Hematopoietic multipotent progenitor cell treated with erythropoietin and hydrocortisone succinate and interleukin-3 and kit ligand, for 8 days (in vitro differentiated cells): ENCODE measurements around the gene GARS1.
"Not testable (repeated sequence)": the region's sequence is repeated elsewhere in the genome, so short reads cannot be mapped to it uniquely, and the experiment has no call there.

Source experiments
- DNase-seq: peaks from one replicate; pipeline ENCODE4 v3.0.0-alpha.2; 2015

GARS1 gene

DNA sequence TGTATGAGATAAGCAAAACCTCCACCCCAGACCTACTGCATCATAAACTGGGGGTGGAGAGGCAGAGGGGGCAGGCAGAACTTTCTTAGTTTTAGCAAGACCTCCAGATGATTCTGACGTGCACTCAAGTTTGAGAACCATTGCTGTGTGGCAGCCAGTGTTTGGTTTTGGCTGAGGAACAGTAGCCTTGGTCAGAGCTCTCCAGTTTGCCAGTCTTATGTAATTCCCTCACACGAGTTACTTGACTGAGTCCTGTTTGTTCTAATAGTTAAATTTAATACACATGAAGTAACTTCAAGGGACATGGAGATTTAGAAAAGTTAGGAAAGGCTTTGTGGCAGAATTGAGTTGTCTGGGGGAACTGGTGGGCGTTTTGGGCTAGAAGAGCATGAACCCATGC is 38.5 kb downstream of the GARS1 start:
- no peak for DNase-seq

- no peak for DNase-seq
Observed at GRCh38 chr7:30634193-30634626, 39.5 kb downstream of the GARS1 start.

DNA sequence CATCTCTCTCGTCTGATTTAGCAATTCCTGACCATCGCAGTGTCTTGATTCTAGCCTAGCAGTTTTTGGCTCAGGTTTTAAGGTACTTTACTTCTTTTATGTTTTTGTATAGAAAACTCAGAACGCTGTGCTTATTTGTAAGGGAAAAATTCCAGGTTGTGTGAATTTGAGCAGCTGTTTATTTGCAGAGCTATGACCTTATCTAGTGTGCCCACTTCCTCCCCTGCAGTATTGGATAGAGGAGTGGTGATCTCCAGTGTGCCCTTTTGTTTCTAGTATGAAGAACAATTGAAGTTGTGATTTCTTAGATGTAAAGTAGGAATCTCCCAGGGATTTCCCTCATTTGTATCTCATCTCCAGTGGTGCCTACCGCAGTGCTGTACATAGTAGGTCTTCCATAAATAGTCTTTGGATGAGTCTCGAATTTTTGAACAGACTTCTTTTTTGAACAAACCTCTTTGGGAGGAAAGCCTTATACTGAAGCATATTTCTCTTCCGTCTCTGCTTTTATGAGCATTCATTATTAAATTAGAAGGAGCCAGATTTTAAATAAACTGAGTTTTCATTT is 40.0 kb downstream of the GARS1 start:
- DNase-seq = no peak

- no peak for DNase-seq
Observed at GRCh38 chr7:30635798-30636197, 41.1 kb downstream of the GARS1 start.

DNA sequence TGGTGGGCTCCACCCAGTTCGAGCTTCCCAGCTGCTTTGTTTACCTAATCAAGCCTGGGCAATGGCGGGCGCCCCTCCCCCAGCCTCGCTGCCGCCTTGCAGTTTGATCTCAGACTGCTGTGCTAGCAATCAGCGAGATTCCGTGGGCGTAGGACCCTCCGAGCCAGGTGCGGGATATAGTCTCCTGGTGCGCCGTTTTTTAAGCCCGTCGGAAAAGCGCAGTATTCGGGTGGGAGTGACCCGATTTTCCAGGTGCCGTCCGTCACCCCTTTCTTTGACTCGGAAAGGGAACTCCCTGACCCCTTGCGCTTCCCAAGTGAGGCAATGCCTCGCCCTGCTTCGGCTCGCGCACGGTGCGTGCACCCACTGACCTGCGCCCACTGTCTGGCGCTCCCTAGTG is 47.6 kb downstream of the GARS1 start:
- not testable (repeated sequence) for DNase-seq

DNA sequence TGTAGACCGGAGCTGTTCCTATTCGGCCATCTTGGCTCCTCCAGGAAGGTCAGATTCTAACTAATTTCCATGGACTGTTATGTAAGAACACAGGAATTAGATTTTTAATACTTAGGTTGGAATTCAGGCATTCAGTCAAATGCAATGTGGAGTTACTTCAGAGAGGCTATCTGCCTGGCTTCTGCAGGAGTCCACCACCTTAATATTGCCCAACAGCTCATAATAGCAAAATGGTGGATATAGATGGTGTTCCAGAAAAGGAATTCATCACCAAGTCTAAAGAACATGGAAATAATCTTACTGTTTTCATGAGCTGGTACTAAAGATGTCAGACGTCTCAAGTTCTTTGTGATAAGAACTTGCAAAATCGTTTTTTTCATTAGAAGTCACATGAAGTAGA is 48.1 kb downstream of the GARS1 start:
- no peak for DNase-seq

GRCh38 chr7:30644286-30644955 is 49.7 kb downstream of the GARS1 start:
- no peak for DNase-seq

DNA sequence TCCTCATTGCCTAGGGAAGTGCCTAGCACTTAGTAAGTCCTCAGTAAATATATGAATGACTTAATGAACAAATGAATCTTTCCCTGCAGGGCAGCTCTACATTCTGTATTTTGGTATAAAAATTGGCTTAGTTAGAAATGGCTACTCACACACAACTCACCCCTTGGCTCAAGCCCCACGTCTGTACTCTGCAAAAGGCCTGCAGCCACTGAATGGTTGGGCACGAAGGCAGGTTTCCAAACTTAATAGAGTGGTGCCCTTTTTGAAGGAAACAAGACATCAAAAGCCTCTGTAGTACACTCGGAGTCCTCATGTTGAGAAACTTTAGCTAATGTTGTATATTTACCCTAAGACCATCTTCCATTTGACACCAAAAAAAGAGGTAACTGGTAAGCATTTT is 51.0 kb downstream of the GARS1 start:
- no peak for DNase-seq

GRCh38 chr7:30646154-30646553 is 51.5 kb downstream of the GARS1 start:
- no peak for DNase-seq

DNA sequence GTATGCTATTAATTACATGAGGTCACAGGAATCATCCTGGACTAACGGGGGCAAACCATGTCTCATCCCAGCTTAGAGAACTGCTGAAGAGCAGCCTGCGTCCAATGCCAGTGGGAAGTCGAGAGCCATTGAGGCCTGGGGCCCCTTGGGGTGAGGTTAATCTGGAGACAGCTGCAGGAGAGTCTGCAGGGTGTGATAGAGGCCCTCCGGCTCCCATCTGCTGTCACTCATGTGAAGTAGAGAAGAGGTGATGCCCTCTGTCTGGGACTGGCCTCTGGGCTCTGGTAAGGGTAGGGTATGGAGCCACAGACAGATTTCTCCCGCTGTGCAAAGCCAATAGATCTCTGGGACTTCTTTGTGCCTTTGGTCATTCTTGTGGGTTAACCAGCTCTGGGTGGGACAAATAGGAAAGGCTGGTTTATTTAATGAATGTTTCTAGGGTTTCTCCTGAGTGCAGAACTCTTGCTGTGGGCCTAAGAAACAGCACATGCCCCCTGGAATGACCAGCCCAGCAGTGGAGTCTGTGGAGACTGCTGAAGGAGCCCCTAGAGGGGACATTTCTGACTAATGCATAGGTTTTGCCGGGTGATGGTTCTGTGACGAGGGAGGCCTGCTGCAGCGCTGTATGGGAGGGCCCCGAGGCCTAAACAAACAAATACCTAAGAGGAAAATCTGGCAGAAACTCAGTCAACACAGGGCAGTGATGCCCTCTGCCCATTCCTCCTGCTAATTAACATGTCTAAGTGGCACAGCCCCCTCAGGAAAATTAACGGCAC is 53.1 kb downstream of the GARS1 start:
- DNase-seq = no peak

- no peak for DNase-seq
Observed at GRCh38 chr7:30648744-30649540, 54.3 kb downstream of the GARS1 start.

GRCh38 chr7:30649717-30650420 is 55.2 kb downstream of the GARS1 start:
- DNase-seq = no peak

DNA sequence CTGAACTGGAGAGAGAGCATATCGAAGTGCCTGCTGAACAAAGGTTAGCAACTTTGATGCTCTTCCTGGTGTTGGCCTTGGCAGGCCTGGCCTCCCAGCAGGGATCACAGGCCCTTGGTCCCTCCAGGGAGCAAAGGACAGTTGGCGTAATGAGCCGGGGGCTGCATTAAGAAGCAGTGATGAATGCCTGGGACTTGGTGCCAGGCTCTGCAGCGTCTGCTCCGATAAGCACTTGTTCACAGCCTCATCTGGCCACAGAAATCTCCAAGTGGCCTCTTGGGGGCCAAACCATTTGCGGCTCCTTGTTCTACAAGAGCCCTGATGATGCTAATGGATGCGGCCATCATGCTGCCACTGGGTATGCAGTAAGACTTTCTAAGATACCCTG is 55.7 kb downstream of the GARS1 start:
- no peak for DNase-seq

GRCh38 chr7:30652132-30652531 is 57.5 kb downstream of the GARS1 start:
- DNase-seq = no peak

DNA sequence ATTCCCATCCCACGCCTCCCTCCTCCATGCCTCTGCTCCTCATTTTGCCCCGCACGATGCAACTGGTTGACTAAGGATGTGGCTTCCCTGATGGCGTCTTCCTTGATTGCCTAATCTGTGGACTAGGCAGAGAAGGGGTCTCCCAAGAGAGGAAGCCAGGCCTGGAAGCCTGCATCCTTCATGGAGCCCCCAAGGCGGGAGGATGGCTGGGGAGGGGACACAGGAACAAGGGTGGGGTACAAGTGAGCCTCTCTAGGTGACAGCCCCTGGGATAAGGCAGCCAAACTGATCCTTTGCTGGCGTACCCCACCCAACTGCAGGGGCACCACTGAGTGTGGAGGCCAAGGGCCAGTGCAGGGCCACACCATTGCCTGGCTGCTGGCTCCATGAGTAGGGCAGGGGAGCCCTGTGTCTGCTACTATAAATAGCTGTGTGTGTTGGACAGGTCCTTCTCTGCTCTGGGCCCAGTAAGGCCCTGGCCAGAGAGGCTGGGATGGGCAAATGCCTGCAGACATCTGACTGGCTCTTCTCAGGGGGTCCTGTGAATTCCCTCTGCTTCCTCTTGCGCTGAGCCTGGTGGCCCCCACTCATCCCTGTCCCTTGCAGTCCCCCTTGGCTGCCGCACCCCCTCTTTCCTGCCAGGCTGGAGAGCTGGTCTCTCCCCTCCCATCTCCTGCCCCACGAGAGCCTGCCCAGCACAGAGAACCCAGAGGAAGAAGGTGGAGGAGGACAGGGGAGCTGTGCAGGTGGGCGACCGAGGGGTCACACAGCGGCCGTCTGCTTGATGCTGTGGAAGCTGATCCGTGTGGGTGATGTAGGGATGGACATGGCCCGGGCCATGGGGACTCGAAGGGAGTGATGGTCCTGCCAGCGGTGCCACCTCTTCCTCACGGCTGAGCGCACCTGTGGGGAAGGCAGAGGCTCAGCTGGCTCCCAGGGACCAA is 58.3 kb downstream of the GARS1 start:
- DNase-seq = no peak

DNA sequence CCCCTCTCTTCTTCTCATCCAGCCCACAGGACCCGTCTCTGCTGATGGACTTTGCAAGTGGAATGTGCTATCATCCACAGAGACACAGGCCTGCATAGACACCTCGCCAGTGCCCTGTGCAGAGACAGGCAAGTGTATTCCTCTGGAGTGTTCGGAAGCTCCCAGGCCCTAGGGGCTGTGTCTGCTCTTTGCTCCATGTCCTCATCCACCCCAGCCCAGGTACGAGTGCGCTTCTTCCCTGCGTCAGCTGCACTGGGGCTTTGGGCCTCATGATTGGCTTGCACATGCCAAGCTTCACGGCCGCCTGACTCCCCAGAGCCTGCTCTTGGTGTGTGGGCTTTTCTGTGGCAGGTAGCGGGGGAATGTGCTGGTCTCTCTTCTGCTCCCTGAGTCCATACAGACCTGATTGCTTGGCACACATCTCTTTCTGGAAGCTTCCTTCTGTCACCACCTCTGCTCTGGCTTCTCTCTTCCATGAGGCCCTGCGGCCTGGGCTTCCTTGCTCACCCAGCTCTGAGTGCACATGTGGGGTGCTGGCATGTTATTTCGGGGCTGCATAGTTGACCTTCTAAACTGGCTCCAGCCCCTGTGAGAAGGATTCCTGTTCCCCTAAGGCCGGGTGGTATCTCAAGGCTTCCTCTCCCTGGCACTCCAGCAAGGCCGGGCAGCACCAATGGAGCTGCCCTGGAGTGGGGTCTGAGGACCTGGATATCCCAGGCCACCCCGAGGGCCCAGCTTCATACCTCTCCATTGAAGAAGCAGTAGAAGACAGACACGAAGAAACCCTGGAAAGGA is 59.8 kb downstream of the GARS1 start:
- DNase-seq = no peak

DNA sequence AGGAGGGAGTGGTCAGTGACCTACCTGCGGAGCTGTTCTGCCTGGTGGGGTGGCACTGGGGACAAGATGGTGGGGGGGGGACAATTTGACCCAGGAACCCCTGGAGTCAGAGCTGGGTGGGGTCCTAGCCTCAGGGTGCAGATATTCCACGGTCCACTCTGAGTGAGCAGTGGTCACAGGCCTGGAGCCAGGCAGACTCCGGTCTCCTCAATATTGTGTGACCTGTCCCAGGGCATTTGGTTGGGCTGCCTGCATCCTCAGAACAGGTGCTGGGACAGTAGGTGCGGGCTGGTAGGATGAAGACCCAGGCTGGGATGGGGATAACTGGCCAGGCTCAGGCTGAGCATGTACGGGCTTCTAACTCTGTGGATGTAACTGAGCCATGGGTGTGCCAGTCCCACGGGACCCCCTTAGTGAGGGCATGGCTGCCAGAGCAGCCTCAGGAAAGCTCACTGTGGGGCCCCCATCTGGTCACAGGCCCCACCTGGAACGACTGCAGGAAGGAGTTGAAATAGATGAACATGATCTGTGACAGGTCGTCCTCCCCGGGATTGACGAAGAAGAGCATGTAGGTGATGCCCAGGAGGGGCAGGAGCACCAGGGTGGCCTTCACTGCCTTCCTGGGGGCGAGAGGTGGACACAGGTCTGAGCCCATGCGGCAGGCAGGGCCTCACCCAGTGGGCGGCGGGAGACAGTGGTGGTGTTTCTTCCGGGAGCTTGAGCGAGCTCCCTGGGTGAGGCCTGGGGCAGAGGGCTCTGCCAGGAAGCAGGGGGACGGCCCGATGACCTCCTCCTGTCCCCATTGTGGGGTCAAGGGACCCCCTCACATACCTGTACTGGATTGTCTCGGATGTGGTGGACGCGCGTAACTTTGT is 60.7 kb downstream of the GARS1 start:
- no peak for DNase-seq

DNA sequence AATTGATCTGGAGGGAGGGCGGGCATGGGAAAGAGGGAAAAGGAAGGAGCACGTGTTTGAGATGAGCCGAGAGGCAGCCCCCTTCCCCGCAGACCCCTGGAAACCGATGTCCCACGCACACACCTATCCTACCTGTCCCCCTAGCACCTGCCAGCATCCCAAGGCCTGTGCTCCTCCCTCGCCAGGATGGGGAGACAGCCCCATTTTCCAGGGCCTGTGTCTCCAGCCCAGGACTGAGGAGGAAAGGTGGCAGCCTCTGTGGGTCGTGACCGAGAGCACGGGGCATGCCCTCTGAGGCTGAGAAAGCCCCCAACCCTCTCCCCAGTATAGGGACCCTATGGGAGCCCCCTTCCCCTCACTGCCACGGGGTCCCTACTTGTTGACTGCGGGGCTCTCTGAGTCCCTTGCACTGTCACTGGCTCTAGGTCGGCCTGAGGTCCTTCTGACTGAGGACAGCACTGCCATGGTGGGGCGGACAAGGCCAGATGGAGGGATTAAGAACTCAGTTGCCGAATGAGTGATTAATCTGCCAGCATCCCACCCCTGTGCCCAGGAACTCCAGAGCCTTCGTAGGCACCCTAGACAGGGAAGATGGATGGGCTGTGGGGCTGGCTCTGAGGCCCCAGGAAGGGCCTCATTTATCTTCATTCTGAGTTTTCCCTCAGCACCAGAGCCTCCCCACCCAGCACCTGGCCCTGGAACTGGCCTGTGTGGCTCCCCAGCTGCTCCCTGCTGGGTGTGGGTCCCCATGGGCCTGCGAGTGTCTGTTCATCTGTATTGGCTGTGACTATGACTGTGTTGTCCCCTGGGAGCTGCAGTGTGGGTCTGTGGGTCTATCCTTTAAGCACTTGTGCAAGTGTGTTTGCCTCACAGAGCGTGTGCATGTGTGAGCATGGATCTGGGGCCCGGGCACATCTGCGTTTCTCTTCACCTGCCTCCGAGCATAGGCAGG is 61.6 kb downstream of the GARS1 start:
- no peak for DNase-seq

GRCh38 chr7:30657131-30657530 is 62.5 kb downstream of the GARS1 start:
- no peak for DNase-seq
